Ecto neural progenitor cell (in vitro differentiated cells): ENCODE measurements around the gene DYNLT5.
"Not testable (repeated sequence)": the region's sequence is repeated elsewhere in the genome, so short reads cannot be mapped to it uniquely, and the experiment has no call there.

ENCODE experiments used
- DNase-seq: peaks from one replicate; pipeline ENCODE4 v3.0.0-alpha.2; 2018; ENCODE audit warnings: low spot score

DYNLT5 gene

DNA sequence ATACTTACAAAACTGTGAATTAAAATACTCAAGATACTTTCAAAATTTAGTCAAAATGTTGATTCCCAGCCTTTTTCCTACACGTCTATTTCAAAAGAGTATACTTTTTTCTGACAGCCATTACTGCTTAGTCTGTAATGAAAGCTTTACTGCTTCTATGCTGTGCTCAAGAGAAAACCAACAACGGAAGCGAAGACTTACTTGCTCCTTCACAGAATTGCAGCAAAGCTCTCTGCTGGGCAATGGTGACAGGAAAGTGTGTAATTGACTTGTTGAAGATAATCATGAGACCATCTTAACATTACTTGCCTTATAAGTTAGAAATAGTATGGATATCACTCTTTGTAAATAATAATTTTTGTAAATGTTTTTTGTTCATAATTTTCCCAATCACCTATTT lies 1.7 kb upstream of the DYNLT5 start:
- no peak for DNase-seq

DNA sequence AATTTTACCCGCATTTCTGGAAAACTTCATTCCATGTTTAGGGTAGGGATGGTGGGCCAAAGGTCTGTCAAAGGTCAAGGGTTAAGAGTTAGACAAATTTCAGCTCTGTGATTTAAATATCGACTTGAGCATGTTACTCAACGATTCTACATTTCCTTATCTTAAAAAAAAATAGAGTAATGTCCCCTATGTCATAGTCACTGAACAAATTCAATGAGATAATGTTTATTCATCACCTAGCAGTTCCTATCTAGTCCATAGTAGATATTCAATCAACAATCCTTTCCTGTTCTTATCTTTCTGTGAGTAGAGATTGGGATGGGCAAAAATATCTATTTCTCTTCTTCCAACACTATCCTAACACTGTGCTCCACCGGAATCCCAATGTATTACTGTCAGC lies 1.1 kb upstream of the DYNLT5 start:
- DNase-seq, result no peak

DNA sequence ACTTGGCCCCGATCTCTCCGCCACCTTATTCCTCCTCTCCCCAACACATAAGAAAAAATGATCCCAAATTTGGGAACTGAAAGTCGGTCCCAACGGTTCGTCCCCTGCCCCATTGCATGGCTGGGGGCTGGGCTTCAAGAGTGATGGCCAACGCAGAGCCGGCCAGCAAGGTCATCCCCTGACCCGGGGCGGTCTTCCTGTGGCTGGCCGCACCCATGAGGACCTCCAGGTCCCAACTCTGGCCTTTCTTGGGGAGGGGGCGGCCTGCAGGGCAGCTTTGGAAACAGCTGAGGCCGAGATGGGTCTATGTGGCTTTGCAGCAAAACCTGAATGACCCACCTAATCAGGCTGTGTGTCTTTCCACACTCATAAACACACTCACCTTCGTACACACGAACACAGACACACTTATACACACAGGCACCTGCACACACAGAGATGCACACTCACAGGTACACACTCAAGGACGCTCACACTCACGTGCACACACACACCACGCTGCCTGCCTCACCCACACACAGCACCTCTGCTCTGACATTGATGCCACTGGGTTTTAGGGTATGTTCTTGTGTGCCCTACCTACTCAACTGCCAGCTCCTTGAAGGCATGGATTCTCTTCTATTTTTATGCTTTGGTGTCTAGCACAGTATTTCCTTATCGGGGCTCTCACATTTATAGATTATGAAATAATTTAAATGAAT lies 562 bp downstream of the DYNLT5 start:
- DNase-seq, result no peak

DNA sequence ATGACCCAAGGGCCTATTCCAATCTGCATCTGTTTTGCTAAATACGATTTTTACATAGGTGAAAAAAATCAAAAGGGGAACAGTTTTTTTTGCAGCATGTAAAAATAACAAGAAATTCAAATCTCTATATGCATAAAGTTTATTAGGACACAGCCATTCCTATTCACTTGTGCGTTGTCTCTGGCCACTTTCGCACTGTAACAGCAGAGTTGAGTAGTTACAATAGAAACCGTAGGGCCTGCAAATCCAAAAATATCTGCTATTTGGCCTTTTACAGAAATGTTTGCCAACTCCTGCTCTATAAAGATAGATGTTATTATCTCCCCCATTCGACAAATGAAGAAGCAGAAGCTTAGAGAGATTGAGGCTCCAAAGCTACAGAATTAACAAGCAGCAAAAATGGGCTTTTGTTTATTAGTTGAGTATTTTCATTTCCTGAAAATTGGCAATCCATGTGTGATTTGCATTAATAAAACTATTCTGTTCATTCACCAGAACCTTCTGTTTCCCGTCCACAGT lies 5.5 kb downstream of the DYNLT5 start:
- DNase-seq, result no peak

DNA sequence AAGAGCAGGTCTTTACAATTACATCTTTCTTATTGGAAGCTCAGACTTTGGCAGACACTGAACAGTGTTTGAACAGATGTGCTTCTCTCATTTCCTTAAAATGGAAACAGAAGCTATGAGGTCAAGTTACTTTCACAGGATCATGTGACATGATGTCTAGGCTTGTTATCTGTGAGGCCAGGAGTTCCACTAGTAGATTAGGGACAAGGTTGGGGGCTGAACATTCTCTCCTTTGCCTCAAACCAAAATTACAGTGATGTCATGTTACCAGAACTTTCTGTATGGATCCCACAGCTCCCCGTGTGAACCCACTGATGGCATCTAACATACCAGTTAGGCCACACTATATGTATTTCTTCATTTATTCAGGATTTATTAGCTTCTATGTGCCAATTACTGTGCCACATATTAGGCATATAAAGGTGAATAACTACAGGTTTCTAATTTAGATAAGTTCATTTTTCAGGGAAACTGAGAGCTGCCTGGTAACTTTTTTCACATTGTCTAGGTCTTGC lies 6.0 kb downstream of the DYNLT5 start:
- no peak for DNase-seq

DNA sequence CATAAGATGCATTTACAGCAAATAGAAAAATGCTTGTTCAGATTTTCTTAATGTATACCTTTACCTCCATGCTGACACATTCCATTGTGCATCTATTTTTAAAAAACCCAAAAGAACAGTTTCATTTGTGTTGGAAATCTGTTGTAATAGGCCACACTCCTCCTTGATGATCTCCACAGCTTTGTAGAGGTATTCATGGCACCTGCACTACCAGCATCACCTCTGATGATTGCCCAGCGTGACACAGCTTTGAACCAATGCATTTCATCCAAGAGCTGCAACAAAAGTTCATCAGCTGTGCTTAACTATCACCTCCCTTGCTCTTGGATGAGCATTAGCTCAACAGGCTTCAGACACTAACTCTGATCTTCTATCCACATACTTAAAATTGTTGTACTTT lies 8.2 kb downstream of the DYNLT5 start:
- no peak for DNase-seq

DNA sequence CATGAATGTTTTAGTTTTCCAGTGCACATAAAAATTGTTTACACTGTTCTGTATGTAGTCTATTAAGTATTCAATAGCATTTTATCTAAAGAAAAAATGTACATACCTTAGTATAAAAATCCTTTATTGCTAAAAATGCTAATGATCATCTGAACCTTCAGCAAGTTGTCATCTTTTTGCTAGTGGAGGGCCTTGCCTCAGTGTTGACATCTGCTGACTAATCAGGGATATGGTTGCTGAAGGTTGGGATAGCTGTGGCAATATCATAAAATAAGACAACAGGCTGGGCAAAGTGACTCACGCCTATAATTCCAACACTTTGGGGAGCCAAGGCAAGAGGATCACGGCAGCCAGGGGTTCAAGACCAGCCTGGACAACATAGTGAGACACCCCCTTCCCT lies 9.0 kb downstream of the DYNLT5 start:
- DNase-seq, result no peak

DNA sequence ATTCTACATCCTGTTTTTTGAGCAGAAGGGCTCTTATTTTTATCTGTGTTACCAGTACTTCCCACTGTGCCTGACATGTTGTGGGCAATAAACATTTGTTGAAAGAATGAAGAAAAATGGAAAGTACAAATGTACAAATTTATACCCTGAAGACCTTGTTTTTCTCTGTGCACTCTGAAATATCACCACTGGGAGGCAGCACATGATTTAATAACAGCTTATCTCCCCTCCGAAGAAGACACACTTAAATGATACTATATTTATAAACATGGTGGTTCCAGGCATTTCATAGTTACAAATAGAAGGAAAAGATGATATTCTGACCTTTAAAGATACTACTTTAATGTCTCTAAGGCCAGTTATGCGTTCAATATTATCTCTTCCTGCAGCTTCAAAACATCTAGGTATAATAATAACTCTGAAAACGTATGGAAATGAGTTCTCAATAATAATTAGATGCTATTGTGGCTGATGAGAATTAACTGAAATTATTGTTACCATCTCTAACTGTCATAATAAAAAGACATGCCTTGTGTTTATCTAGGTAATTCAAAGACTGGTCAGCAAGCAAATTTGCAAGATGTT lies 12.8 kb downstream of the DYNLT5 start:
- no peak for DNase-seq

DNA sequence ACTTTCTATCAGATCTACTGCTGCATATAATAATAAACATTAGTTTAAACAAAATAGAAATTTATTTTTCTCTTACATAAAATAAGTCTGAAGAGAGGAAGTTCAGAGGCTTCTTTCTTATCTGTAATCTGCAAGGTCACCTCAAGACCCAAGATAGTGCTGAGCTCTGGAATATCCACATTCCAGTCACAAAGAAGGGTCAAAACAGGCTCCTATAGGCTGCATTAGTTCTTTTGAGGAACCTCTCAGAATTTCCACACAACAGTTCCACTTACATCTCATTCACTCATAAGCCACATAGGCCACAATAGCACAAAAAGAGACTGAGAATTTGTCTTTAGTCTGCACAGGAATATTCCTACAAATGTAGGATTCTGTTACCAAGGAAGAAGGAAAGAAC lies 15.4 kb downstream of the DYNLT5 start:
- DNase-seq, result no peak

DNA sequence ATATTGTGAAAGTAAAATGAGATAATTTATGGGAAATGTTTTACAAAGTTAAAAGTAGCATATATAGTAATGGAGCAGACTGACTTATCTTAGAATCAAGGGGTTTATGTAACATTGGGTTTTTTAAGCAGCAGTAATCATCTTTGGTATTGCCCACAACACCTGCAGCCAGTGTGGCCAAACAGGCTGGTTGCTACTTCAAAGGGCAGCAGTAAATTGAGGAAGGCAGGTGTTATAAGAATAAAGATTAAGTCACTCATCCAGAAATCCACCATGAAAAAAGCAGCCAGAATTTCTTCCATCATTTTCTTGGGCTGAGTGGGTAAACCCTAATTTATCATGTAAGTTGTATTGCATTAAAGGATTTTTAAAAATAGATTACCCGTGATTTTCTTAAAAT lies 16.7 kb downstream of the DYNLT5 start:
- no peak for DNase-seq

DNA sequence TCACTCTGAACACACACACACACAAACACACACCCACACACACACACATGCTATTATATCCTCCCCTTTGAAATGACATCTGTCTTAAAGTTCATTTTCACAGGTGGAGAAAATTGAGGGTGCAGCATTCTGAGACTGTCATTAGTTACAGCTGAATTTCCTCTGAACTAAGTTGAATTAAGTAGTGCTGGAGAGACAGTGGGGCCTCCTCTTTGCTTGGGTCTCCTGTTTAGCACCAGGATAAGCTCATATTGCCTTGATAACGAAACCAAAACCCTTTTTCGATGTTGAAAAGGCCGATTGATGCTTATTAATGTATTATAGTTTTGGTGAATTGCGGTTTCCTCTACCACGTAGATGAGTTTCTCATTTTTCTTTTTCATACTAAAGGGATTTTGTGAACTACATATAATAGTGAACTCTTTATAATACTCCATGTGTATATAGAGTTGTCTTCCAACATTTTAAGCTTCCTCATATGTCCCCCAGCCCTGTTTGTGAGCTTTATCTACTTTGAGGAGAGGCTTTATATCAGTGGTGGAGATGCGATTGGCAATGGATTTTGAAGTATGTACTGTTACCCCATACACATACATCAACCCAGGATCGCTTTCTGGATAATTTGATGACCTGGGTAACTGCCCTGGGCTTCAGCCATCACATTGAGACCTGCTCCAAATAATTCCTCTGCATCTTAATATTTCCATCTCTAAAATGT lies 17.4 kb downstream of the DYNLT5 start:
- DNase-seq, result no peak

DNA sequence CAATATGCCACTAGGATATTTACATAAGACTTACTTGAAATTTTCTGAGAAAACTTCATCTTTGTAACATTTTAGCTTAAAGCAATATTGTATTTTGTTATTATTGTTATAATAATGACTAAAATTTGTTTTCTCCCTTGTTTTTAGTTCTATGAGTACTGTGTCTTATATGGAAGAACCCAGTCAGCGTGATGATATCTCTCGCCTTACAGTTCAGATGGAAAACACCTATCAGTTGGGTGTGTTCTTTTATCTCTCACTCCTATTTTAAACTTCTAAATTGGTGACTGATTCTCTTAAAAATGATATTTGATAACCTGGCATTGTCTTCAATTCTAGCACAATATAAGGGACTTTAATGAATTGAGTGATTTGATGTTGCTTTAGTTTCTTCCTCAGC lies 18.0 kb downstream of the DYNLT5 start:
- no peak for DNase-seq

DNA sequence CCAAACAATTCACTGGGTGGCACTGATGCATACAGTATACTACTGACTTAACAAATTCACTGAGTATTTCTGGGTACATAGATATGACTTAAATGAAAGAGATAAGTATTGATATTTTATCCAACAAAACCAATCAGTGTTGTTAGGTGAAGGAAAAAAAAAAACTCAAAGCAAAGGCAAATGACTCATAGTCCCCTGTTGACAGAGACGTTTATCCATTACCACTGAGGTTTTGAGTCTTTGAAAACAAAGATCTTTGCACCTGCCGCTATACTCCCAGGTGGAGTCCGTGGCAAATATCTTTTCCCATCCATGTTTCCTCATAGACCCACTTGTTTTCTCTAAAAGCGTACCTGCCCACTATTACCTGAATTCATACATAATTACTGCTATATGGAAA lies 18.4 kb downstream of the DYNLT5 start:
- no peak for DNase-seq

DNA sequence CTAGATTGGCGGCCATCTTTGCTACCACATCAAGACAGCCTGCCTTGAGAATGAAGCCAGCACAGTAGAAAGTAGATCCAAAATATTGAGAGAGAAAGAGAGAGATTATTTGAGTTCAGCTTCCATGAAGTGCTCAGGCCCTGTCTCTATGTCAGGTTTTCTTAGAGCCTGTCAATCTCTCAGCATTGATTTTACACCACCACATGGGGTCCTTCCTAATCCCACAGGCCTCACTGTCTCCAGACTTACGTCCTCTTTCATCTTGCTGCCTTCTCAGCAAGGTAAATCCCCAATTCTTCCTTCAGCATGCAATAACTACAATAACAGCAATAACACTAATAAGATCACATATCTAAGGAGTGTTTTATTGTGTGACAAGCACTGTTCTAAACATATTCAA lies 21.0 kb downstream of the DYNLT5 start:
- DNase-seq, result no peak

DNA sequence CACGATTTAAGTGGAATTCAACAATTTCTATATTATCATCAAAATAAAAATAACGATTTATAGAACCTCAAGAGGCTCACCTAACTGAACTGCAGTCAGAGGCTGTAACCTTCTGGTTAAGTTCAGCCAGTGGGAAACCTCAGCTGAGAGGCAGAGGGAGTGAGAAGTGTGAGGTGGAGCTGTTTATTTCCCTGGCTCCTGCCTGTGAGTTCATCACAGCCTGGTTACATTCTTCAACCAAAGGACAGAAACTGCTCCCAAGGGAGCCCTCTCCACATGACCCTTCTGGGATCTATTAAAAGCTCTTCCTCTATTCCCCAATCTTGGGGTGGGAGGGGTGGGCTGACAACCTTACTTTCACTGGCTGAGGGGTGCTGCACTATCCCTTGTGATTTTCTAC lies 22.2 kb downstream of the DYNLT5 start:
- DNase-seq, result no peak

DNA sequence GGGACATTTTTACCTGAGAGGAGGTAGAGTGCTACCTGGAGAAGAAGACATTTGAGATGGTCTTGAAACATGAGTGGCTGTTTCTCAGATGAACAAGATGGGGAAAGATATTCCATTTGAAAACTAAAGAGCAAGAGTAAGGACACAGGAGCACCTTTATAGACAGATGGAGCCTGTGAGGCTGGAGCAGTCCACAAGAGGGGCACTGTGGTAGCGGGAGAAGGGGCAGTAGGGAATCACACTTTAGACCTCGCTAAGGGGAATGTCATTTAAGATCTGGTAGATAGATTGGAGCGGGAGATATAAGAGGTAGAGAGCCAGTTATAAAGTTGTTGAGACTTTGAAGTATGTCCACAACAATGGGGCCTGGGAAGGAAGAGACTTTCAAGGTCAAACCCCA lies 23.4 kb downstream of the DYNLT5 start:
- DNase-seq, result no peak

DNA sequence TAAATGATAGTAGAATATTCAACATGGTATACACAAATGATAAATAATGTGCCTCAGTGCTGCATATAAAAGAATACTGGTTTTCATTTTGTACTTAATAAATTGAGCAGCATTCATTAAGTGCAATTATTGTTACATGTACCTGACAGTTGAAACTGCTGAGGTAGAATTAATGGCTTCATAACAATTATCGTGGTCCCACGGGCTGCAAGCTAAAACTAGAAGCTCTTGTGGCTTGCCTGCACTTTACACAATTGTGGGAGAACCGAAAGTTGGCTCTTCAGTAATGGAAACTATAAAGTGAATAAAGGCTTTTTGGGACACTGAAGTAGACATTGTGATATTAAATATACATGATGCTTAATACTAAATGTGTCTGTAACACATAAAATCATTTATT lies 25.6 kb downstream of the DYNLT5 start:
- no peak for DNase-seq

DNA sequence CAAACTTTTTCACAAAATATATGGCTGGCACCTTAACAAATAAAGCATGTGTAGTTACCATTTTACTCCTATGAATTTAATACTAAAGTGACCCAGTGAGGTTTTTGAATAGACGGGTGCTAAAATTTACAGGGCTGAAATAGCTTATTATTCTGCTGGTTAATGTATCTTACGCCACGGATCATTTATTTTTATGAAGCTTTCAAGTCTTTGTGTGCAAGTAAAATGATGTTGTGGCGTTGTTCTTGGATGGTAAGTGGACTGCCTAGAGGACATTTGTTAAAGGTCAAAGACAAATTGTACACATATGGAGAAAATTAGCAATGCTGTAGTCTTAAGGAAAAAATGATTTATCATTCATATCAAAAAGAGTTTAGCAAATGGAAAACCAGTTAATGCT lies 26.0 kb downstream of the DYNLT5 start:
- no peak for DNase-seq

DNA sequence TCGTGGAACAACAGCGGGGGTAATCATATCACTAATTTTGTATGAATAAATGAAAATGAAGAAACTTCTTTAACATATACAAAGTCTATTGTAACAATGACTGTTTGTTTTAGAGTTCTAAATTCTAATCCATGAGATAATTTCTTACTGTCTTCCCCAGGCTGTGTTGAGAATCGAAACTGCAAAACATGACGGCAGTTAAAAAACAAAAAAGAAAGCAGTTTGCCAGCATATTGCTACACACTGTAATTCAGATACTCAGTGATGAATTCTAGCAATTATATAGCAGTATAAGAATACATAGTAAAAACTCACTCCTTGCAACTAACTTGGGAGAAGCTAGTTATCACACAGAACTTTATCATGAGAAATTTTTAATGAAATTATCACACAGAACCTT lies 26.7 kb downstream of the DYNLT5 start:
- no peak for DNase-seq

DNA sequence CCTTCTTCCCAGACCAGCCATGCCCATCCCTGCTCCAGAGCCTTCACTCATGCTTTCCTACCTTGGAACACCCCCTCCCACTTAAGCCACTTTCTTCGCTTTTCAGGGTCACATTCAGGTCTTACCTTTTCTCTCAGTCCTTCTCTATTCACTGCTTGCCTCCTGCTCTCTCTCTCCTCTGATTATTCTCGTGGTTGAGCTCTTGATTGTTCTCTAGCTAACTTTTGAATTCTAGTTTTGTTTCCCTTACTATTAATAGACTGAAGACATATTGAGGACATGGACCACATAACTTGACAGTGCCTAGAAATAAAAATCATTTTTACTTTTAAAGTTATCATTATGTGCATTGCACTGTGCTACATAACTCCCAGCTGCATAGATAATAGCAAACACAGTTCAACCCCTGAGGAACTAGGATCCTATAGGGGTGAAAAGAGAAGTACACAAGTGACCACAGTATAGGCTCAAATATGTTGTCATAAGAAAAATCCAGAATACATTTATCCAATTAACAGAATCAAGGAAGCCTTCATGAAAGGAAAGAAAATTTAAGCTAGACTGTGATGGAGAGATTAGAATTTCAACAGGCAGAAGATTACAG lies 27.3 kb downstream of the DYNLT5 start:
- no peak for DNase-seq

DNA sequence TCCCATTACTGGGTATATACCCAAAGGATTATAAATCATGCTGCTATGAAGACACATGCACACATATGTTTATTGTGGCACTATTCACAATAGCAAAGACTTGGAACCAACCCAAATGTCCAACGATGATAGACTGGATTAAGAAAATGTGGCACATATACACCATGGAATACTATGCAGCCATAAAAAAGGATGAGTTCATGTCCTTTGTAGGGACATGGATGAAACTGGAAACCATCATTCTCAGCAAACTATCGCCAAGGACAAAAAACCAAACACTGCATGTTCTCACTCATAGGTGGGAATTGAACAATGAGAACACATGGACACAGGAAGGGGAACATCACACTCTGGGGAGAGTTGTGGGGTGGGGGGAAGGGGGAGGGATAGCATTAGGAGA lies 33.5 kb downstream of the DYNLT5 start:
- not testable (repeated sequence) for DNase-seq

DNA sequence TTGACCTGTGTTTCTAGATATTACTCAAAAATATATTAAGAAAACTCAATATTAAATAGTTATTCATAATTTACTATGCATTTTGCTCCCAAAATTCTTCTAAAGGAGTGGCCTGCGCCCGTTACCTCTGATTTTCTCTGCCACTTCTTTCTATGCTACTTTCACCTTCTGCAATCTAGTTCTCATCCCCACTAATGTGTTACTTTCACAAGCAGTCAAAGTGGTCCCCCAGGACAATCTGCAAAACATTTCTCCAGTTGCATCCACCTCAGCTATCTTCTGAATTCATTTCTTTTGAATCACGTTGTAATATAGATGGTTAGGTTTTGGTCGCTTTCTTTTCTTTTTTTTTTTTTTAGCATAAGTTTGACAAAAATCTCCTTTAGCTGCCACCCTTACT lies 35.4 kb downstream of the DYNLT5 start:
- no peak for DNase-seq
